Activated CD4-positive, alpha-beta memory T cell treated with anti-CD3 and anti-CD28 coated beads for 36 hours (primary cell): ENCODE data around the gene TLE7. TPM values are rescaled to one million over a fixed set of nuclear protein-coding genes. Genes with fewer than 3 reads are reported as not detected.

Experiments used
- CTCF ChIA-PET: fragments of 350-600 bp; sonication (Branson Sonifier 250); formaldehyde crosslinking; loops from one replicate; lab custom pipeline; 2021; ENCODE audit warnings: antibody characterized with exemption, inconsistent platforms; lab: Charles Lee
- POLR2A ChIA-PET: fragments of 350-600 bp; sonication (Branson Sonifier 250); formaldehyde crosslinking; loops from one replicate; lab custom pipeline; 2021; ENCODE audit warnings: antibody characterized with exemption; lab: Charles Lee
- DNase-seq: peaks from one replicate; pipeline ENCODE4 v3.0.0-alpha.2; 2020
- H3K27ac Mint-ChIP-seq: one replicate; pipeline ENCODE4 v1.8.0; 2021; ENCODE audit warnings: mixed read lengths
- H3K27me3 Mint-ChIP-seq: one replicate; pipeline ENCODE4 v1.8.0; 2021; ENCODE audit warnings: mixed read lengths
- H3K36me3 Mint-ChIP-seq: one replicate; pipeline ENCODE4 v1.8.0; 2021; ENCODE audit warnings: mixed read lengths
- H3K4me1 Mint-ChIP-seq: one replicate; pipeline ENCODE4 v1.8.0; 2021; ENCODE audit warnings: low read depth, mixed read lengths
- H3K4me3 Mint-ChIP-seq: one replicate; pipeline ENCODE4 v1.8.0; 2021; ENCODE audit warnings: mild to moderate bottlenecking, mixed read lengths
- H3K9me3 Mint-ChIP-seq: one replicate; pipeline ENCODE4 v1.8.0; 2021; ENCODE audit warnings: mixed read lengths
- intact Hi-C: fragments of 100-400 bp; cut with micrococcal nuclease; formaldehyde crosslinking; loops from one replicate; pipeline ENCODE4 v1.15.1; 2023
- total RNA-seq, 2 experiments: library from RNA; stranded (reverse); gene quantifications; one replicate each; pipeline ENCODE4 v1.2.3, GENCODE V29; 2021

TLE7 gene
- not detected for total RNA-seq

GRCh38 chr16:71442051-71442440 lies at the start of gene TLE7:
Gene TLE7, minus strand, starts transcription at chr16:71442054. Its CDS starts 8,730 bp downstream, at chr16:71433324.
- Mint-ChIP-seq H3K27me3 (peaks cover 8% of the 10 kb centered on the region), H3K4me1 (no peaks in the 10 kb centered on the region), H3K9me3 (peaks cover 21% of the 10 kb centered on the region), H3K4me3 (no peak within 1 kb of the TSS), H3K27ac (no peak within 1 kb of the TSS), H3K36me3 (peaks cover under 1% of the 10 kb centered on the region)
- POLR2A ChIA-PET = no interaction called here
- DNase-seq = no peak
- CTCF ChIA-PET = interaction anchor here (0.7 kb wide), 1 partner anchor 57 kb away, joined by 3 read pairs; no protein-coding TSS in a partner anchor
- intact Hi-C loops = loop anchor here (5.0 kb wide), 1 partner anchor 55 kb away; no protein-coding TSS in a partner anchor

- Mint-ChIP-seq H3K4me3 (no peak overlapping the region), H3K27me3 (no peaks in the 10 kb centered on the region), H3K27ac (no peak overlapping the region), H3K4me1 (no peaks in the 10 kb centered on the region), H3K36me3 (no peaks in the 10 kb centered on the region), H3K9me3 (no peaks in the 10 kb centered on the region)
- ChIA-PET POLR2A (no interaction called here), CTCF (interaction anchor here (1.3 to 3.3 kb wide), 2 partner anchors 9 to 79 kb away, joined by 8 to 10 read pairs; no protein-coding TSS in a partner anchor)
- intact Hi-C loops = no loop called here
- DNase-seq = no peak
Measured at GRCh38 chr16:71491054-71491453, 49.2 kb upstream of the TLE7 start.

- CTCF ChIA-PET = interaction anchor here (1.2 to 3.3 kb wide), 2 partner anchors 10 to 77 kb away, joined by 3 to 10 read pairs; no protein-coding TSS in a partner anchor
- Mint-ChIP-seq H3K9me3 (no peaks in the 10 kb centered on the region), H3K27ac (no peak overlapping the region), H3K4me1 (no peaks in the 10 kb centered on the region), H3K4me3 (no peak overlapping the region), H3K27me3 (no peaks in the 10 kb centered on the region), H3K36me3 (no peaks in the 10 kb centered on the region)
- DNase-seq = no peak
- POLR2A ChIA-PET = no interaction called here
- intact Hi-C loops = no loop called here
Measured at GRCh38 chr16:71490361-71490760, 48.5 kb upstream of the TLE7 start.

DNA sequence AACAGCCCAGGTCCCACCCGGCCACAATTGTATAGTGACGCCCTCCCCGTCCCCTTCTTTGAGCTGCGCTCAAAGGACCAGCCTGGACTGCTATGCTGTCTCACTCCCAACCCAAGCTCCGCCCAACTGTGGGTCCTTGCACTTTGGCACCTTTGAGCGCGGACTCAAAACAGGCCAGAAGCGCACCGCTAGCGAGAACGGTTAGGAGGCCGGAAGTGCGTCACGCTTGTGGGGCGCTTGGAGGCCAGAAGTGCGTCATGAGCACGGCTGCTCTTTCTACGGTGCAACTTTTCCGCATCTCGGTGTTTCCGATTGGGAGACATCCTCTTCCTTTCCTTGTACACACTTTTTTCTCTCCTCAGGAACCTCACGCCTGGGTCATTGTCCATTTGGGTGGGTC lies 47.3 kb upstream of the TLE7 start, which contains the start of gene ZNF19:
ZNF19 (minus strand) TSS at position 203 of the 400 bp plus-strand sequence. CDS start 7,210 bp downstream, outside the sequence.
- no peaks in the 10 kb centered on the region for H3K27me3 Mint-ChIP-seq
- peaks cover 5% of the 10 kb centered on the region for H3K4me1 Mint-ChIP-seq
- ChIA-PET CTCF (interaction anchor here (0.8 to 1.2 kb wide), 3 partner anchors 10 to 76 kb away, joined by 3 to 5 read pairs (median 3); partner anchors contain the start of gene ZNF23), POLR2A (no interaction called here)
- intact Hi-C loops = no loop called here
- no peaks in the 10 kb centered on the region for H3K36me3 Mint-ChIP-seq
- H3K9me3 Mint-ChIP-seq = no peaks in the 10 kb centered on the region
- no peak within 1 kb of the TSS for H3K4me3 Mint-ChIP-seq
- no peak within 1 kb of the TSS for H3K27ac Mint-ChIP-seq
- DNase-seq = no peak

DNA sequence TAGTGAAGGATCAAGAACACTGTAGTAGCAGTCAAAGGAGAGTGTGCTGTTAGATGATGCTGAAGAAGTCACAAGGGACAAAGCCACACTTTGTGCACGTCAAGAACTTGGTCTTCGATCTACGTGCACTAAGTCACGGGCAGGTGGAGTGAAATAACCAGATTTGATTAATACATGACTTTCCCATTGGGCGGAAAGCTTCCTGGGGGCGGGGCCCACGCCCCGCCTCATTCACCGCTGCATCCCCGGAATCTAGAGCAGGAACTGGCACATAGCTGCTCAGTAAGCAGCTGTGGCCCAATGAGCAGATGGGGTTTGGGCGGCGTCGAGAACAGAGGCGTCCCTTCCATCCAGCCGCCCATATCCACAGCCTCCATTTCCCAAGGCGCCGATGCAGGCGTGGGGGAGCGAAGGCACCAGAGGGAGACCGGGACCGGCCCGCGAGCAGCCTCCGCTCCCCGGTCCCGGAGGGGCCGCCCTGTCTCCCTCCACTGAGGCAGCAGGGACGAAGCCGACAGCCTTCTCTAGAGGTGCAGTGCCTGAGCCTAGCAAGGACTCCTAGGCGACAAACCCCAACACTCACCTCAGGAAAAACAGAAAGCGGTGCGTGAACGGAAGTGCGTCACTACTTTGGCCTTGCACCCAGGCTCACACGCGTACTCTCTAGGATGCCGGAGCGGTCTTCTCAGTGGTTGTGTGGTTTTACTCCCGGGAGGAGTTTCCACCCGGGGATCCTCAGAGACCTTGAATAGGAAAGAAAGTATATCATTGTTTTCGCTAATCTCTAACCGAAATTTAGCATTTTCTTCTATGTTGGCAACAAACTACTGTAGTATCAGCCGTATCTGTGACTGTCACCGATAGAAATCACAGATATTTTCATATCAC lies 42.4 kb upstream of the TLE7 start:
- Mint-ChIP-seq H3K36me3 (no peaks in the 10 kb centered on the region), H3K4me1 (peaks cover 13% of the 10 kb centered on the region), H3K4me3 (peak overlapping the region; percentile 81), H3K27ac (peak overlapping the region; percentile 74), H3K9me3 (no peaks in the 10 kb centered on the region), H3K27me3 (no peaks in the 10 kb centered on the region)
- peak; percentile 89 for DNase-seq
- intact Hi-C loops = loop anchor here (1.0 to 5.0 kb wide), 4 partner anchors 22 to 608 kb away; partner anchors contain the start of genes CMTR2, DHX38, TXNL4B and ZNF23
- ChIA-PET POLR2A (interaction anchor here (1.4 kb wide), 1 partner anchor 22 kb away, joined by 13 read pairs; the partner anchor contains the start of gene ZNF23), CTCF (interaction anchor here (0.6 to 1.4 kb wide), 3 partner anchors 16 to 127 kb away, joined by 4 to 9 read pairs (median 4); partner anchors contain the start of gene ZNF23)

- no peaks in the 10 kb centered on the region for H3K9me3 Mint-ChIP-seq
- ChIA-PET POLR2A (no interaction called here), CTCF (no interaction called here)
- intact Hi-C loops = loop anchor here (5.0 kb wide), 1 partner anchor 610 kb away; the partner anchor contains the start of genes DHX38 and TXNL4B
- H3K4me1 Mint-ChIP-seq = peaks cover 13% of the 10 kb centered on the region
- no peak overlapping the region for H3K4me3 Mint-ChIP-seq
- peaks cover 5% of the 10 kb centered on the region for H3K36me3 Mint-ChIP-seq
- H3K27me3 Mint-ChIP-seq = no peaks in the 10 kb centered on the region
- H3K27ac Mint-ChIP-seq = no peak overlapping the region
- no peak for DNase-seq
Measured at GRCh38 chr16:71482569-71482968, 40.7 kb upstream of the TLE7 start.

DNA sequence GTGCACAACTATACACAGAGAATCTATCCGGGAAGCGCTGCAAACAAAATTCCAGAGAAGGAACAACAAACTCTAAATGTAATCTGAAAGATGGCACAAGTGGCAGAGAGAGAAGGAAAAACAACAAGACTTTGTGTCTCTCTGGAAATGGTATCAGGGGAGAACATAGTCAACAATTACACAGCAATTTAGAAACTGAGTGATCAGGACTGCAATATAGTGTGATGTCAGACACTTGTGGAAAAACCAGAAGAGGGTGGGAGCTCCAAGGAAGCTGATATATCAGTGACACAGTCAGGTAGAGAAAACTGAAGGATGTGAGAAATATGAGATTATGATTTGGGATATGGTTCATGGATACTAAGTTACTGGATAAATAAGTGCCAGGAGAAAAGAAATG lies 39.1 kb upstream of the TLE7 start:
- POLR2A ChIA-PET = no interaction called here

DNA sequence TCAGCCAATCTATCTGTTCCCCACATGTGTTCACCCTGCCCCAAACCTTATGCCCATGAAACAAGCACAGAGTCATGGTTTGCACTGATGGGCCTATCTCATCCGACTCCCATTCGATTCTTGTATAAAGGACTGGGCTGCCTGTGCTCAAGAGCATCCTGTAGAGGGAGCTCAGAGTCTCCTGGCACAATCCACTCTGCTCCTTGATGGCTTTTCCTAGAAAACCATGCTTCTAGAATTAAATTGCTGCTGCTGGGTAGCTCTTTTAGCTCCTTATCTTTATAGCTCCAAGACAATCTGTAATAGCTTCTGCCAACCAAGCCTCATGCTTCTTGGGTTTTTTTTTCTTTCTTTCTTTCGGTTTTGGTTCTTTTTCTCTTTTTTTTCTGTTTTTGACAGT lies 37.6 kb upstream of the TLE7 start:
- no peak for DNase-seq
- Mint-ChIP-seq H3K27me3 (no peaks in the 10 kb centered on the region), H3K4me1 (peaks cover 8% of the 10 kb centered on the region), H3K27ac (no peak overlapping the region), H3K9me3 (no peaks in the 10 kb centered on the region), H3K36me3 (peaks cover 15% of the 10 kb centered on the region), H3K4me3 (no peak overlapping the region)
- ChIA-PET POLR2A (no interaction called here), CTCF (interaction anchor here (0.8 to 2.0 kb wide), 4 partner anchors 20 to 269 kb away, joined by 3 to 9 read pairs (median 3); no protein-coding TSS in a partner anchor)
- intact Hi-C loops = no loop called here

More for the DNA sequence above, 39.1 kb upstream of the TLE7 start:
- H3K9me3 Mint-ChIP-seq = no peaks in the 10 kb centered on the region
- peaks cover 13% of the 10 kb centered on the region for H3K4me1 Mint-ChIP-seq
- DNase-seq = no peak
- no peaks in the 10 kb centered on the region for H3K27me3 Mint-ChIP-seq
- intact Hi-C loops = loop anchor here (5.0 kb wide), 1 partner anchor 611 kb away; the partner anchor contains the start of genes DHX38 and TXNL4B
- CTCF ChIA-PET = no interaction called here
- no peak overlapping the region for H3K27ac Mint-ChIP-seq
- H3K36me3 Mint-ChIP-seq = peaks cover 12% of the 10 kb centered on the region
- no peak overlapping the region for H3K4me3 Mint-ChIP-seq

DNA sequence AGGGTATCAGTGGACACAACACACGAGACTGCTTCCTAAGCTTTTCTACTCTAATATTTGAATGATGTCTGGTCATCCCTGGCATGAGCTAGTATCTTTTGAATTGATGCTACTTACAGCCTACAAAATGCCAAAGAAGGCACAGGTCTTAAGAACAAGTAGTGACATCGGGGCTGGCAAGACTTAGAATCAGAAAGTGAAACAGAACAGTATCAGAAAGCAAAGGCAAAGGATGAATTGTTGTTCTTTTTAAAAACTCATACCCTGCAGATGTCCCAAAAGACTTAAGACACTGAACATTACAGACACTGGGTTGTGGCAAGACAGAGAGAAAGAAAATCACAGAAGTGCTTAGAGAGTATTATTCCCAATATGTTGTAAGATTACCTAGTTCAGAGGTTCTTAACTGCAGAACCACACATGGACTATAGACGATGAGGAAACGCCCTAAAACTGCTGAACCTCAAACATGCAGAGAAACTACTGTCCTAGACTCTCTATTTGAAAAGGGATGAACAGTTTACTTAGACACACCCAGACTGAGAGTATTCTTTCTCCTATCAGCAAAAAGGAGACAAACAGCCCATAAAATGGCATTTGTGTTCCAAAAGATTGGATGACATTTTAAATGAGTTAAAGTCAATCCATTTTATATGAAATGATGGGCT lies 34.7 kb upstream of the TLE7 start:
- no peak overlapping the region for H3K4me3 Mint-ChIP-seq
- no peak overlapping the region for H3K27ac Mint-ChIP-seq
- intact Hi-C loops = no loop called here
- CTCF ChIA-PET = no interaction called here
- peaks cover 18% of the 10 kb centered on the region for H3K36me3 Mint-ChIP-seq
- POLR2A ChIA-PET = no interaction called here
- H3K4me1 Mint-ChIP-seq = no peaks in the 10 kb centered on the region
- DNase-seq = no peak
- no peaks in the 10 kb centered on the region for H3K27me3 Mint-ChIP-seq
- no peaks in the 10 kb centered on the region for H3K9me3 Mint-ChIP-seq

- ChIA-PET POLR2A (no interaction called here), CTCF (no interaction called here)
- H3K27me3 Mint-ChIP-seq = no peaks in the 10 kb centered on the region
- H3K4me1 Mint-ChIP-seq = no peaks in the 10 kb centered on the region
- intact Hi-C loops = no loop called here
- H3K4me3 Mint-ChIP-seq = no peak overlapping the region
- H3K9me3 Mint-ChIP-seq = no peaks in the 10 kb centered on the region
- no peak for DNase-seq
- H3K27ac Mint-ChIP-seq = no peak overlapping the region
- H3K36me3 Mint-ChIP-seq = peaks cover 18% of the 10 kb centered on the region
Measured at GRCh38 chr16:71474864-71475263, 33.0 kb upstream of the TLE7 start.

- Mint-ChIP-seq H3K36me3 (peaks cover 21% of the 10 kb centered on the region), H3K9me3 (no peaks in the 10 kb centered on the region), H3K4me3 (no peak overlapping the region), H3K4me1 (no peaks in the 10 kb centered on the region), H3K27me3 (no peaks in the 10 kb centered on the region), H3K27ac (no peak overlapping the region)
- CTCF ChIA-PET = no interaction called here
- intact Hi-C loops = no loop called here
- POLR2A ChIA-PET = no interaction called here
- no peak for DNase-seq
Measured at GRCh38 chr16:71473891-71474290, 32.0 kb upstream of the TLE7 start.

DNA sequence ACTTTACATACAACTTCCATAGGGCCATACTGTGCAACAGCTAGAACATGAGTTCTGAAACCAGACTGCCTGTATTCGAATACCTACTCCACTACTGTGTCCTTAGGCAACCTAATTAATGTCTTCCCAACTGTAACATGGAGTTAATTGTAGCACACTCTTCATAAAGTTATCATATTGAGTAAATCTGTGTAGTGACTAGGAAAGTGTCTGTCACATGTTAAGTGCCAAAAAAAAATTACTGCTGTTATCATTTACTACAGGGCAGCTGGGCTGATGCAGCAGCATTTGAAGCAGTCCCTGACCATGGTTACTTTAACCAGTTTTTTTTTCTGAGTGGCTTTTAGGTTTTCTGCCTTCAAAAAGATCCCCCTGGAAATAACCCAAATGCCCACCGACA lies 31.1 kb upstream of the TLE7 start:
- POLR2A ChIA-PET = no interaction called here
- intact Hi-C loops = no loop called here
- DNase-seq = no peak
- CTCF ChIA-PET = no interaction called here
- Mint-ChIP-seq H3K27me3 (no peaks in the 10 kb centered on the region), H3K9me3 (no peaks in the 10 kb centered on the region), H3K4me1 (no peaks in the 10 kb centered on the region), H3K27ac (no peak overlapping the region), H3K4me3 (no peak overlapping the region), H3K36me3 (peaks cover 18% of the 10 kb centered on the region)
